Fibroblast of peridontal ligament (primary cell): ENCODE measurements around the gene NTNG1.
A peak's percentile ranks its signal among the peaks of the same experiment; 100 is the strongest.
"Not testable (repeated sequence)": the region's sequence is repeated elsewhere in the genome, so short reads cannot be mapped to it uniquely, and the experiment has no call there.

Experiments
- DNase-seq: peaks from one replicate; pipeline ENCODE4 v3.0.0-alpha.2; 2010; ENCODE audit errors: extremely low read depth

NTNG1 gene

DNA sequence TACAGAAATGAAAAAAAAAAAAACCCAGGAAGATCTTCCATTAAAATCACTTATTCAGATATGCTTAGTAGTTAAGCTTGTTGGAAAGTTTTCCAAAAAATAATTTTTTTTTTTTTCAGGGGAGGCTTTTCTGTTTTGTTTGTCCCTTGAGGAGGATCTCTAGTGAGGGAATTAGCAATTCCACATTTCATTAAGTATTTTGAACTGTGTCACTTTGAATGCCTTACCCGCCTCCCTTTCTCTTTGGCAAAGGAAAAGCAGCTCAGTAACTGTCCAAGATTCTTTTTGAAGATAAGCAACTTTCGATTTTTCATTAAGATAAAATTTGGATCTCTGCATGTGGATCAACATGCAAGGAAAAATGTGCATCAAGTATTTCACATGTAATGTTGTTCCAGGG is 1.8 kb downstream of the NTNG1 start:
- no peak for DNase-seq

DNA sequence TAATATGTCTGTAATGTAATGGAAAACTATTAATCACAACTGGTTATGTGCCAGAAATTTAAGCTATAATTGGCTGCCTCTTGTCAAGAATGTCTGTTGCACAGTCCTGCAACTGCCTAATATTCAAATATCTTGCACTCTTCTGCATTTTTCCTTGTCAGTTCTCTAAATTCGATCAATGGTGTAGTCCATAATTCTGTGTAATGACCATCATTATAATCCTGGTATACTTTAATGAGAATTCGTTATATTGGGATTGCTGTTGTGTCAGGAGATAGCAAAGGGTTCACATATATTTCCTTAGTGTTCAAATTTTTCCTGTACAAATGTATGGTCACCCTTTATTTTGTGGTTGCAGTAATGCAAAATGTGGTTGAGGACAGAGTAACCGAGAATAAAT is 4.8 kb downstream of the NTNG1 start:
- DNase-seq = no peak

DNA sequence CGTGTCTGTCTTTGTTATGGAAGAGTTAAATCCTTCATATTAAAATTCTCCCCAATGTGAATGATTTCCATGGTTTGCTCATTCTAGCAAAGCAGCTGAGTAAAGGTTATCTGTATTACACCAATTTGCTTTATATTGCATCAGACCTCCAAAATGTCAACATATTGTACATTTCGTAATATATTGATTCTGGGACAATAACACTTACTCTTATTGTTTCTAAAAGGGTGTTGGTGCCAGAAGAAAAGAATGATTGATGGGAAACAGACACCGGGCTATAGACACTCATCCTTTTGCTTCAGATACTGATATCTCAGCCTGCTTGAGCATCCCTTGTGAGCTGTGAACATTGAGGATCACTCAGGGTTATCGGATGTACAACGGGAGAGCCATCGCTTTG is 7.0 kb downstream of the NTNG1 start:
- peak; percentile 41 for DNase-seq

DNA sequence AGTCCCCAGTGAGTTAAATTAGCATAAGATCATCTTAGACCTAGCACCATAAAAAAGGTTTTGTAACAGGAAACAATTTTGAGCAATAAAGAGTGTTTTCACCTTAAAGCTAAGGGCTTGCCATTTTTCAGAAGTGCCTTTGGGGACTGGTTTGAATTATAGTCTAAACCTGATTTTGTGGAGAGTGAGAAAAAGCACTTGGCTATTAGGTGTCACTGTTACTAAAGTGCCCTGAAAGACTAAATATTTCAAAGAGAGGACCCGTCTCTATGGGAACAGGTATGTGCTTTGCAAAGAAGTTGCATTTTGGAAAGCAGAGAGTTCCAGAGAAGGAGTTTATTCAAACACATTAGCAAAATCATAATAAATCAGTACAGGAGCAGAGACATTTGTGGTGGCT is 9.1 kb downstream of the NTNG1 start:
- DNase-seq = no peak

DNA sequence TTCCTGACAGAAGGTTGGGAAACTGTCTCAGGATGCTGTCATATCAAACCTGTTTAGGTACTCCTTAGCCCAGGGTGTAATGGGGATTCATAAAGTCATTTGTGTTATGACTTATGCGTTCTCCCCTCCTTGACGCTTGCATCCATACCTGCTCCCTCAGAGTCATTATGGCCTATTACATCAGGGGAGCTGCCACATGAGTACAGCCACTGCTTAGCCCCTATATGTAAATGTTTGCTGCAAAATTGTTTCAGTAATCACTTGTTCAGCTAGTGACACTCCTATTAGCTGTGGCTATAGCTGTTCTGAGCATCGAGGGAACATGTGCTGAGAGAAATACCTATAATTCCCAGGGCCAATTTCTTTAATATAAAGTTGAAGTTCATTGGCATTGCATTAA is 10.5 kb downstream of the NTNG1 start:
- no peak for DNase-seq

DNA sequence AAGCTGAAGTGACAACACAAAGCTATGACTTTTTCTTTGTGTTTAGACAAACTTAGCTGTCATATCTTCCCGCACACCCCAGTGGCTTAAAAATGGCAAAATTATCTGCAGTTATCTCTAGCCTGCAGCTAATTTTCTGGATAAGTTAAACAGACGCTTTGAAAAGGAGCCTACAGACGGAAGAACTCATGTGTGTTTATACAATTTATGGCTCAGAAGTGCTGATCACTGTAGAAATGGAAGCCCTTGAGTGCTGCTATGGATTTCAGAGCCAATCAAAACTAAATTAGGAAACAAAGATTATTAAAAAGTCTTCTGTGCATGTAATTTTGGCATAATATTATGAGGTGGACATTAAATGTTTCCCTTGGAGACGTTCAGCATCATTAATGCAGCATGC is 11.6 kb downstream of the NTNG1 start:
- DNase-seq = no peak

DNA sequence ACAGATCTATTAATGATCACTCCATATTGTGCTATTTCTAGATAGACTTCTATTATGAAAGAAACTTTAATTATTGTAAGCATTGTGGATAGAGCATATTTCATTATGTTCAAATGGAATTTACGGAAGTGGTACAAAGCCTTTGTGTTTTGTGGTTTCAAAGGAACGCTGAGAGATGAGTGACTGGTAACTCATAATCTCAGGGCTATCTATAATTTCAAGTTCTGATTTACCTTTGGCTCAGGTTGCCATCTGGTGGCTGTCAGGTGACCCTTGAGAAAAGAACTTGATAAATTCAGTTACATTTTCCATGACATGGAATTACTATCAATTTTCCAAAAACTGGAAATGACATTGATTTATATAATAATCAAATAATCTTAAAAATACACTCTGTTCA is 12.2 kb downstream of the NTNG1 start:
- no peak for DNase-seq

DNA sequence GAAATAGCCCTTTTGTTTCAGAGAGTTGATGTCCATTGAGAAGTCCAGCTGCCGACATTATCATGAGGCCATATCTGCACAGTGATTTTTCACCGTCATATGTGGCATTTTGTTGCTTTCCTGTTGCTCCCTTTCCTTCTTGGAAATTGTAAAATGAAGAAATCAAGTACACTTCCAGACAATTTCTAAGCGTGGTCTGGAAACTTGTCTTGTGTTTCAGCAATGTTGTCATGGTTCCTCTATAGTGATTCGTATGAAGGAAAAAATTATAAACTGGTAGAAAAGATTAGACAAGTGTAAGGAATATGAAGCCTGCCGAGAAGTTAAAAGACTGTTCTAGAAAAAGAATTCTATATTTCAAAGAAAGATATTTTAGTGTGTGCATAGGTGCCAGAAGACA is 17.7 kb downstream of the NTNG1 start:
- DNase-seq = no peak

DNA sequence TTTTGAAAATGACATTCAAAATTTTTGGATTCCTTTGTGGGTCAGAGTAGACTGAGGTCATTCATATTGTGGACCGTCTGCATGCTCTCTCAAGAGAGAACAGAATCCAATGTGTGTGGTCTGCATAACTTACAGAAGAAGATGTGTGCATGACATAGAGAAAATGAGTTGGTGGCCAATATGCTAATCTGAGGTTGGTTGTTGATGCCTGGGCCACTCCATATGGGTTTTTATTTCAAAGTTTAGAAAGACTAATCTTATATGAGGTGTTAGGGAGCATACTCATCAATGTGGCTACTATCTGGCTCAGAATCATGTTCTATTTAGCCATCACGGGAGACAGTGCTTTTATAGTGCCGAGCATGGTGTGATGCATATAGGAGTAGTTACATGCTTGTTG is 18.2 kb downstream of the NTNG1 start:
- no peak for DNase-seq

DNA sequence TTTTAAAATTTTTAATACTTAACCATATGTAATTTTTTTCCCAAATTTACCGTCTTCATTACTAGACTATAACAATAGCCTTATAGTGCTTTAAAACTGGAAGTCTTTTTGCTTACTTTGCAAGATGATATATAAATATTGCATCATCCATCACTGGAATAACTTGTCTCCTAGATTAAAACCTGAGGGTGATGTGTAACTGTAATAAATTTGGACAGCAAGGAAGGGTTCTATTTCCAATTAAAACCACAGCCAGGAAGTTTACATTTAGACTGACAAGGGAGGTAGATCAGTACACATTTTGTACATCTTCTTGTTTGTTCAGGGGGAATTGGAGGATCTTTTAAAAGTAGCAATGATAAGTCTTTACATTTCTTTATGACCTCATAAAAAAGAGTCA is 21.9 kb downstream of the NTNG1 start:
- no peak for DNase-seq

DNA sequence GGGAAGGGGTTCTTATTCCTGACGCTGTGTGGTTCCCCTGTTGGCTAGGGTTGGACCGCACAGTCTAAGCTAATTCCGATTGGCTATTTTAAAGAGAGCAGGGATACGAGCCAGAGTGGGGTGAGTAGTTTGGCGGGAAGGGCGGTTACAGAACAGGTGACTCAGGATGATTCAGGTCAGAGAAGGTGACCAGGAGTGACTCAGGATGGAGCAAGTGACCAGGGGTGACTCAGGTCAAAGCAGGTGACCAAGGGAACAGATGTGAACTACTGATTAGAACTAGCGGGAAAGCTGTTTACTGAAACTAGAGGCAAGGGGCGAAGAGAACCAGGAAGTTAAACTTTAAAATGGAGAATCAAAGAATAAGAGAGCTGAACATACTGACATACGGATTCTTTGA is 24.1 kb downstream of the NTNG1 start:
- not testable (repeated sequence) for DNase-seq

DNA sequence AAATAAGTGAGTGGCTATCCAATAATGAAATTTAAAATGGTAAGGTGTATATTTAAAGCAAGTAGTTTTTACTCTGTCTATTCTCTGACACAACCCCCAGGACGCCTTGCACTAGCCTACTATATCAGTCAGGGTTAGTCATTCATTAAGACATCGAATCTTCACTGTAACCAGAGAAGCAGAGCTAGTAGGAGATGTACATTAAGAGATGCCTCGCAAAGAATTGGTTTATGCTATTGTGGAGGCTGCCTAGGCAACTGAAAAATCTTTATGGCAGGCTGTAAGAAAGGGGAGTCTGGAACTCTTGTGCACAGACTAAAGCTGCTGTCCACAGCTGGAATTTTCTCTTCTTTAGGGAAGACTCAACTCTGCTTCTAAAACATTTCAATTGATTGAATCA is 28.8 kb downstream of the NTNG1 start:
- no peak for DNase-seq

DNA sequence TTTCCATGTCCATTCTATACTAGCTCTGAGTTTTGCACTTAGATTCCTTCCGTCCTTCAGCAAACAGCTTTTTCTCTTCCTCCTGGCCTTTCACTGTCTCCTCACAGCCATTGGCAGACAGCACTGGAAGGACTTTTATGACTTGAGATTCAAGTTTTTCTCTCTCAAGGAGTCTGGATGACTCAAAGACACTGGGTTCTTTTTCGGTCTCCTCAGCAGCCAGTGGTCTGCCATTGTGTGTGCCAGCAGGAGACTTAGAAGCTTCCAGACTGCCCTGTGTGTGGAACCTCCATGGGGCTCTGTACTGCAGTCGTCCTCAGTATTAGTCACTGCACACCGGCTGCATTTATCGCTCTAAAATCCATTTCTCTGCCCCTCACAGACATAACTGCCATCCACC is 30.5 kb downstream of the NTNG1 start:
- DNase-seq = no peak

DNA sequence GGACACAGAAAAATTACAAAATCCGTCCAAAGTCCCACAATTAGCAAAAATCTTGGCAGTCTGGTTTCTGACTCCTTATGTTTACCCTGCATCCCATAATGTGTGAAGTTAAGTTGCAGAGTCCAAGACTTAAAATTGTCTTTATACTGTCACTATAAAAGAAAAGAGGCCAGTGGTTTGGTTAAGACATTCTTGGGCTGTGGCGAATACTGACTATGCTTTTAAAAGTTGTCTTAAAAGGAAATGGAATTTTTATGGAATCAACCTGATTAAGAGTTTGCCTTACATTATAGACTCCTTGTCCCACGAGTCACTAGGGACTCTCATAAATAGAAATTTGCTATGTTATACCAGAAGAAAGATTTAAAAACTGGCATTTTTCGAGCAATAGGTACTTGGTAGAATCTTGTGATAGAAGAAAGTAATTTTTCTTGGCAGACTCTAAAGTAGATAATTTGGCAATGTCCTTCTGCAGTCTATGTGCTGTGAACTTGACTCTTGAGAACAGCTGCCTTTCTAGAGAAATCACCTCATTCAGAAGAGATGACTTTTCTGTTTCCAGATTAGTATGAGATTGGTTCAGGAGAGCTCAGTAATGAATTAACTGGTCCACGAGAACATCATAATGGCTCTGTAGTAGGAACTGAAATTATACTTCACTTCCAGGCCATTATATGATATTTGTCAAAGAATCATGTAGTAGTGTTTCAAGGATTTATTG is 31.8 kb downstream of the NTNG1 start:
- DNase-seq = no peak

DNA sequence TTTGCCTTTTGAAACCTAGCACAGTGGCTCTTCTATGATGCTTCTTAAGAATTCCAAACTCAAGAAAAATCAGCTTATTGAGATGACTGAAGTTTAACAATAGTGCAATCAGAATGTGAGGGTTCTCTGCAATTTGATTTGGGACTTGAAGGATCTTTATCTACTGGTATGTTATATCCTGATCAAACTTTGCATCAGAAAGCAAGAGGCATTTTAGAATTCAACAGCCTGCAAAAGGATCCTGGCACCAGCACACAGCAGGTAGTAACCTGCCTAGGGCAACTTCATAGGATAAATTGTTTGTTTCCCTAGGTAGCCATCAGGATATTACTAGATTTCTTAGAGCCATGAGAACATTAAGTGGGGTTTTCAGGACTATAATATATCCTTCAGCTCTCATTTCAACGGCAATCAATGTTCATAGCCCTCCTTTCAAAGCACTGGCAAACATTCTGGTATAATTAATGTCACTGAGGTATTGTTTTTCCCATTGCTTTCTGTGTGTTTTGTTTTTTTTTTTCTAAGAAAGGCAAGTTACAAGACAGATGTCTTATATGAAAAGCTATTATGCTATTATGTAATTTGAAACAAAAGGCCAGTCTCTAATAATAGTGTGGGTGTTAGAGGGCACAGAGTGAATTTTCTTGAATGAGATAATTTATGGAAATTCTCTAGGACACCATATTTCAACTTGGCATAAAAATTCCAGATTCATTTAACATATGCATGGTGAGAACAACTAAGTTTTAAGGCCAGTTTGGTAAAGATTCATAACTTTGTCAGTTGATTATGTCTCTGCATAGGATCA is 34.5 kb downstream of the NTNG1 start:
- no peak for DNase-seq

DNA sequence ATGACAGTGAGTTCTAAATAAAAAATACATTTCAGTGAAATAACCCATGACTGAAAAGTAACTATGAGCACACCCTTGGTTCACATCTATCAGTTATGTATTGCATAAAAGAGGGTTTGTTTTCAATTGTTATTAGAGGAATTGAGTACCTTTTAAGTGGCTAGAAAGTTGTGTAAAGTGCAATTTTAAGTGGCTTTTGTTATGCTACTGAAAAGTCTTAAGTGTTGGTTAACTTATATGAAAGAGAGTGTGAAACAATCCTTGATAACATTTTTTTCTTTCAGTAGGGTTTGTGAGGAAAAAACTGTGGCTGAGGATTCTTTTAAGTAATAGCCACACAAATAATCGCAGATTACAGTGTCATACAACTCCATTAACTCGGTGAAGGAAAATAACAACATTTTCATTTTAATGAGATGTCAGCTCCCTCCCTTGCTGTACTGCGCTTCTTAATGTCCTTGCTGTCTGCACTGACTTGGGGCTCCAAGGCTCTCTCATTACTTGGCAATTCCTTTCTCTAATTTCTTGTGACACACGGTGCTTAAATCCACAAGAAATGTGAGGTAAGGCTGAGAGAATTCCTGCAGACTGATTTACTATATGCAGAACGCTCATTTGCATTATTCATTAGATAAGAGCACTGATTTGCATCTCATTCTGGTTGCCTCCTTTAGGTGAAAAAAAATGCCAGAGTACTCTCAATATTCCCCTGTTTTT is 40.6 kb downstream of the NTNG1 start:
- no peak for DNase-seq

DNA sequence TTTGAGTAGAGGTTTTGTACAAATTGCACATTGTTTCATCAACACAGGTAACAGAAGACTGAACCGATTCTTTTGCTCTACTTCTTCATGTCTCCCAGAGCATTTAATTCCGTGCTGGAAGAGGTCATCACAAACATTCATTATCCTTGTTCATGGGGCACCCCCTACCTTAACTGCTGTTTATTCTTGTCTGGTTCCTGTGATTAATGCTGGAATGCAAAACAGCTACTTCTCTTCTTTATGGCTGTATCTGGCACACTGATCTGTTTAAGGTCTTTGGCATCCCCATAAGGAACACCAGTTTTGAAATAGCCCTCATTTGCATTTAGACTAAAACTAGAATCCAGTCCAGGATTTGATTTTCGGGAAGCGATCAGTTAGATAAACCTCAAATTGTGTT is 42.2 kb downstream of the NTNG1 start:
- no peak for DNase-seq

DNA sequence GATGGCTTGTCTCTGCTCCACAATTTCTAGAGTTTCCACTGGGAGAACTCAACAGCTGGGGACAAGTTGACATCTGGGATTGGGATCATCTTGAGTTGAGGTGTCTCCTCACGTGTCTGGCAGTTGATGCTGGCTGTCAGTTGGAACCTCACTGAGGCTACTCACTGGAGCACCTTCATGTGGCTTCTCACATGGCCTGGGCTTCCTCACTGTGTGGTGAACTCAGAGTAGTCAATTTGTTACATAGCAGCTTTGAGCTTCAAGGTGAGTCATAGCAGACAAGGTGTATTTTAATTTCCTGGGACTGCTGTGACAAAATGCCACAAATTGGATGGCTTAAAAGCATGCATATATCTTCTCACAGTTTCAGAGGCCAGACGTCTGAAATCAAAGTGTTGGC is 44.0 kb downstream of the NTNG1 start:
- DNase-seq = no peak

DNA sequence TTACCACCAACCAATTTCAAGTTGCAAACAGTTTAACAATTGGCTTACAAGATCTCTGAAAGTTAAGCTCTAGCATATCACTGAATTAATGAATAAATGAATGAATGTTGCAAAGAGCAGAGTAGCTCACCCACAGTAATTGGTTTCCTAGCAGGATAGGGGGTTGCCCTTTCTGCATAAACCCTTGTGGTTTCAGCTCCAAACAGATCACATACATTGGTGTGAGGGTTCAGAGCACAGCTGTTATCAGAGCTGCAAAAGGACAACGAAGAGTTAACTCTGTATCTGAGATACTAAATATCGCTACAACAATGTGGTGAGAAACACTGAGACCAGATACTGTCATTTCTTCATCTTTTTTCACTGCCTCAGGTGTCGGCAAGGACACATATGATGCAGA is 46.6 kb downstream of the NTNG1 start:
- DNase-seq = no peak

DNA sequence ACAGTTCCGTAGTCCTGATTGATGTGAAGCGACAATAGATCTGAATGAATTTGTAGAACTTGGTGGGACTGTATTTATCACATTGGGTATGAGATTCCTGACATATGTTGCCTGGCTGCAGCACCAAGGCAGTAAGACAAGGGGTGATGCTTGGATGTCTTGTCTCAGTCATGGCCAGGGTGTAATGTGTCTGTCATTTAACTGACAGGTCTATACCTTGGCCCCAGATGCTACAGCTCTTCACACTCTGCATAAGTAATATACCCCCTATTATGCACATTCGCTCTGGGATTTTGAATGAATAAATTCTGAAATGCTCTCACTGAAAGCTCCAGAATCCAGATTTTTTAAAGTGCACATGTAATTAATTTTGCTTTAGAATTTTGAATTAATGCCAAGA is 47.3 kb downstream of the NTNG1 start:
- no peak for DNase-seq

DNA sequence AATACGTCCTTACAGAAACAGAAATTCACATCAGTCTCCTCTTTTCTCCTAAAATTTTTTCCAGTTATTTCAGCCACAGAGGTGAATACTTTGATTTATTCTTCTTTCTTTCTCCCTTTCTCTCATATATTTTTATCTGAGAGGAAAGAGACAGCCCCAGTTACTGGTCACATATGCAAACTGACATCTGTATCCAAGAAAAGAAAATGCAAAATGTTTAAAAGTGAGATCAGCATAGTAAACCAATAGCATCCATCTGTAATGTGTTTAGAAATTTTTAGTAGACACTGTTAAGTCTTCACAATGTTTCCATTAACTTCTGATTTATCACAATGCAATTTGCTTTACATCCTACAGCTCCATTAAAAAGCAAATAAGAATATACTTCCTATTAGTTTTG is 53.5 kb downstream of the NTNG1 start:
- DNase-seq = no peak

DNA sequence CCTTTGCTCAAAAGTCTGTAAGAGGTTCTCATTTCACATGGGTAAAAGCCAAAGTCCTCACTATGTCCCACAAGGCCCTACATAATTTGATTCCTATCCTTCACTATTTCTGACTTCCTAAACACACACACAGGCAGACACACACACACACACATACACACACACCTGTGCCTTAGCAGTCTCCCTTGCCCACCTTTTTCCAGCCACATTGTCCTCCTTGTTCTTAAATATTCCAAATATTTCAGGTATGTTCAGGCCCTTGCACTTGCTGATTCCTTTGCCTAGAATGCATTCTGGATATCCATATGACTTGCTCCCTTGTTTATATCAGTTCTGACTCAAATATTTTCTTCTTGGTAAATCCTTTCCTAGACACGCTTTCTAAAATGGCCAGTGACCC is 54.6 kb downstream of the NTNG1 start:
- peak; percentile 61 for DNase-seq

DNA sequence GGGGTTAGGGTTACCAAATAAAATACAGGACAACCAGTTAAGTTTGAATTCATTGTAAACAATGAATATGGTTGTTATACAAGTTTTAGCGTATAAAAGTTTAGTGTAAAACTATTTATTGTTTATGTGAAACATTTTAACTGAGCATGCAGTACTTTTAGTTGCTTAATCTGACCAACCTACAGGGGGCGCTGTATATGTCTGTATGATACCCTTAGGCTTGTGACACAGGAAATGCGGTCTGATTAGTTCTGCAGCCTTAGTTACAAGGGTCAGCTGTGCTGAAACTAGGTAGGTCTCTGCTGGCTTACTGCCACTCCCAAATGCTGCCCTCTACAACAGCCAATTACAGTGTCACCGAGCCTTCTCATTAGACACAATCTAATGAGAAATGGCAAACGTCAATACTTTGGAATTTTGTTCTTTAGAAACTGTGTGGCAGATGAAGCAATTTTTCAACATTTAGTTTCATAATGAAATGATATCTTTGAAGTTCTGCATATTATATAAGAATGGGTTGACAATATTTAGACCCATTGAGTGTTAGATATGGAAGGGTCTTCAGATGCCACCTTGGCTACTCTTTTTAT is 56.2 kb downstream of the NTNG1 start:
- DNase-seq = no peak
